PC-9 (cell line): Measurements from ENCODE around the gene DVL1. TPM values are rescaled to one million over a fixed set of nuclear protein-coding genes. Genes with fewer than 3 reads are reported as not detected.

Experiments used
- BruUV-seq: library from RNA; stranded (reverse); fragments of 400-500 nt; replicated peaks from 2 replicates; lab custom pipeline; 2021; lab: Mats Ljungman, UMichigan
- CTCF ChIA-PET: fragments of 300-600 bp; sonication (Branson Sonifier 250); formaldehyde crosslinking; loops from one replicate; lab custom pipeline; 2022; ENCODE audit warnings: antibody characterized with exemption; lab: Charles Lee
- POLR2A ChIA-PET: fragments of 300-600 bp; sonication (Branson Sonifier 250); formaldehyde crosslinking; loops from one replicate; lab custom pipeline; 2022; ENCODE audit warnings: antibody characterized with exemption; ENCODE audit not compliant: unreplicated experiment; lab: Charles Lee
- DNase-seq, 2 experiments: peaks; one replicate each; pipeline versions ENCODE4 v3.0.0 to v3.0.0-alpha.2; 2015 to 2022; ENCODE audit warnings: mixed read lengths in 1 of 2
- H2AFZ ChIP-seq: fragments of 200-600 bp; sonication (generic); 2 replicates; pipeline ENCODE4 v1.8.1; 2017; ENCODE audit warnings: antibody characterized with exemption
- H3F3A ChIP-seq: fragments of 200-600 bp; sonication (generic); 2 replicates; pipeline ENCODE4 v1.8.1; 2017; ENCODE audit warnings: antibody characterized with exemption, mild to moderate bottlenecking, low read depth; ENCODE audit not compliant: insufficient read depth
- H3K27ac ChIP-seq: fragments of 200-600 bp; sonication (generic); 2 replicates; pipeline ENCODE4 v1.6.1; 2016; ENCODE audit warnings: mixed run types
- H3K27me3 ChIP-seq: fragments of 200-600 bp; sonication (generic); 2 replicates; pipeline ENCODE4 v1.6.1; 2016; ENCODE audit warnings: low read depth, mixed run types; ENCODE audit not compliant: insufficient read depth
- H3K36me3 ChIP-seq: fragments of 200-600 bp; sonication (generic); 2 replicates; pipeline ENCODE4 v1.6.1; 2016; ENCODE audit warnings: low read depth, mixed run types
- H3K4me1 ChIP-seq: fragments of 200-600 bp; sonication (generic); replicated peaks from 2 replicates; pipeline ENCODE4 v1.6.1; 2016; ENCODE audit warnings: mixed run types; ENCODE audit not compliant: insufficient read depth
- H3K4me2 ChIP-seq: fragments of 200-600 bp; sonication (generic); 2 replicates; pipeline ENCODE4 v1.6.1; 2017; ENCODE audit warnings: mixed run types
- H3K4me3 ChIP-seq: fragments of 200-600 bp; sonication (generic); 2 replicates; pipeline ENCODE4 v1.6.1; 2016; ENCODE audit warnings: mixed run types
- H3K79me2 ChIP-seq: fragments of 200-600 bp; sonication (generic); 2 replicates; pipeline ENCODE4 v1.6.1; 2017; ENCODE audit warnings: low read depth, mixed run types
- H3K9me2 ChIP-seq: fragments of 200-600 bp; sonication (generic); 2 replicates; pipeline ENCODE4 v1.8.1; 2017; ENCODE audit warnings: mild to moderate bottlenecking; ENCODE audit not compliant: insufficient read depth
- H3K9me3 ChIP-seq: fragments of 200-600 bp; sonication (generic); 2 replicates; pipeline ENCODE4 v1.8.1; 2016; ENCODE audit warnings: low read depth; ENCODE audit not compliant: insufficient read depth
- H4K20me1 ChIP-seq: fragments of 200-600 bp; sonication (generic); 2 replicates; pipeline ENCODE4 v1.8.1; 2017; ENCODE audit not compliant: insufficient read depth
- CTCF ChIP-seq: fragments of 200-600 bp; sonication (generic); conservative IDR thresholded peaks from 2 replicates; pipeline ENCODE4 v1.6.1; 2017; ENCODE audit warnings: mixed run types, antibody characterized with exemption, mild to moderate bottlenecking, moderate library complexity
- EZH2 ChIP-seq: fragments of 200-600 bp; sonication (generic); IDR thresholded peaks from 2 replicates; pipeline ENCODE4 v1.8.0; 2017; ENCODE audit warnings: antibody characterized with exemption, low read depth
- intact Hi-C: fragments of 100-400 bp; cut with micrococcal nuclease; formaldehyde crosslinking; loops from one replicate; pipeline ENCODE4 v1.10.0; 2022; ENCODE audit not compliant: unreplicated experiment
- total RNA-seq: library from RNA; stranded (reverse); gene quantifications from 2 replicates; pipeline ENCODE4 v1.2.3, GENCODE V29; 2021

Gene DVL1
- total RNA-seq, 1 experiment from 2014 or later, result 95.8 TPM

- Histone ChIP-seq H2AFZ (no peak overlapping the region), H3K79me2 (peaks cover 36% of the 10 kb centered on the region)
Measured at GRCh38 chr1:1313500-1314236, 35.5 kb downstream of the DVL1 start.

GRCh38 chr1:1312450-1313314 lies 36.5 kb downstream of the DVL1 start:
- Histone ChIP-seq H3K4me1 (peaks cover 10% of the 10 kb centered on the region), H3K27me3 (no peaks in the 10 kb centered on the region), H3K4me3 (no peak overlapping the region), H3K27ac (no peak overlapping the region), H3K9me2 (no peaks in the 10 kb centered on the region), H3K36me3 (0 out of 2 replicates have a peak, but pooled peaks cover 5% of the 10 kb centered on the region), H3K9me3 (no peaks in the 10 kb centered on the region), H3K79me2 (peaks cover 32% of the 10 kb centered on the region), H3K4me2 (no peak overlapping the region), H3F3A (peaks cover 29% of the 10 kb centered on the region; the same call in 1 of the 2 replicates), H2AFZ (no peak overlapping the region), H4K20me1 (peaks cover 46% of the 10 kb centered on the region)
- DNase-seq, result no peak
- TF ChIP-seq CTCF, result no peak
- no peak for TF ChIP-seq EZH2
- BruUV-seq, result no TSS peak
- POLR2A ChIA-PET, result no interaction called here
- intact Hi-C loops, result no loop called here
- CTCF ChIA-PET, result no interaction called here

More at GRCh38 chr1:1313500-1314236, 35.5 kb downstream of the DVL1 start:
- Histone ChIP-seq H3K9me3 (no peaks in the 10 kb centered on the region), H3K9me2 (no peaks in the 10 kb centered on the region), H3K27me3 (no peaks in the 10 kb centered on the region), H3K36me3 (0 out of 2 replicates have a peak, but pooled peaks cover 5% of the 10 kb centered on the region), H4K20me1 (peaks cover 53% of the 10 kb centered on the region), H3K27ac (no peak overlapping the region), H3K4me1 (peaks cover 20% of the 10 kb centered on the region), H3K4me3 (no peak overlapping the region), H3F3A (peaks cover 39% of the 10 kb centered on the region), H3K4me2 (no peak overlapping the region)
- CTCF ChIA-PET, result no interaction called here
- intact Hi-C loops, result no loop called here
- POLR2A ChIA-PET, result no interaction called here
- no peak for DNase-seq
- no TSS peak for BruUV-seq
- no peak for TF ChIP-seq CTCF
- no peak for TF ChIP-seq EZH2
